ENCODE measurements around the gene FOXP1. TPM values are rescaled to one million over a fixed set of nuclear protein-coding genes. Genes with fewer than 3 reads are reported as not detected.

FOXP1 gene
- total and polyA plus RNA-seq, 2 donors (not counting 1 experiment from before 2014, with no cell fraction given): 91.1 to 508 TPM

DNA sequence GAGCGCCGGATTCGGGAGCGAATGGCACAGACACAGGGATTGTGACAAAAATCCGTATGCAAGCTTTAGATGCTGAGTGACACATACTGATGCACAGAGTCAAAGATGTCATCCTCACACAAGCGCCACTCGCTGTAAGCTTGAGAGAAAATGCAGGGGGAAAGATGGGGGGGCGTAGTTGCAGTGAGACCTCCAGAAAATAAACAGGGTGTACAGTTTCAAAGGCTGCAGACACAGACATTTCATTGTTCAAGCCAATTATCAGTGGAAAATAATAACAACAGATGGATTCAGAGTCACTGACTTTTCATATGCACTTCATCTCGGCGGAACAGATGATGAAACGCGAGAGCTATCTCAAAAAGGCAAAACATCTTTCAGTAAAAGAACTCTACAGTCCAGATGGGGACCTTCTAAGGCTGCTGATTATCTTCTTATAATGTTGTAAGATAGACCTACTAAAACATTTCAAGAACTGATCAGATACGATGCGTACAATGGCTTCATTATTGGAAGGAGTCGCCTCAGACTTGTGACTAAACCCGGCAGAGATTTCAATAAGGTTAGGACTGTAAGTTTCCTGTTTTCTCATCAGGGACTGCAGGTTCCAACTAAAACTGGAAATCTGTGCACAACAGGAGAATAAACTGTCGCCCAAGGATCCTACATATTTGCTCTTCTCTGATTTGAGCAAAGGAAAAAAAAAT, 275.4 kb downstream of the FOXP1 start:
- ChIA-PET CTCF (no interaction called here), POLR2A (interaction anchor here (0.7 kb wide), 1 partner anchor 10 kb away, joined by 6 read pairs; no protein-coding TSS in a partner anchor)
- Histone ChIP-seq H3K4me3 (ENCODE audit: control extremely low read depth in 1 of 5, extremely low read depth in 1 of 5, insufficient read depth in 1 of 5, low read depth in 2 of 5, low read length in 4 of 5) (no peak overlapping the region), H3K27ac (ENCODE audit: low read length in 2 of 2) (peak overlapping the region in 1 of 2 donors; percentile 32), H3K9ac (ENCODE audit: low read length) (no peak overlapping the region), H3K9me3 (ENCODE audit: control extremely low read depth in 1 of 3, control insufficient read depth in 2 of 3, insufficient read depth in 1 of 3, low read length in 2 of 3) (no peaks in the 10 kb centered on the region), H3K4me2 (replicated peaks; ENCODE audit: low read depth, low read length, poor library complexity, severe bottlenecking) (no peak overlapping the region), H4K20me1 (ENCODE audit: control insufficient read depth, insufficient read depth, low read length, poor library complexity, severe bottlenecking) (no peaks in the 10 kb centered on the region), H2AFZ (ENCODE audit: insufficient read depth, low read depth, low read length, poor library complexity, severe bottlenecking) (no peak overlapping the region), H3K27me3 (replicated peaks in 1 of 4; ENCODE audit: control extremely low read depth in 1 of 4, control insufficient read depth in 3 of 4, insufficient read depth in 4 of 4, low read length in 3 of 4) (no peaks in the 10 kb centered on the region), H3K36me3 (replicated peaks in 1 of 2; ENCODE audit: control extremely low read depth in 1 of 2, control insufficient read depth in 1 of 2, extremely low read depth in 1 of 2, insufficient read depth in 2 of 2, low read length in 1 of 2) (peaks cover 0 to 2% of the 10 kb centered on the region in 2 experiments), H3K79me2 (ENCODE audit: control insufficient read depth, insufficient read depth, low read length) (peaks cover 93% of the 10 kb centered on the region), H3K4me1 (ENCODE audit: control insufficient read depth in 2 of 2, insufficient read depth in 2 of 2, low read length in 2 of 2) (peaks cover 32 to 36% of the 10 kb centered on the region in 2 donors)
- intact Hi-C loops (cut with micrococcal nuclease): loop anchor here (5.0 to 10.0 kb wide), 4 partner anchors 49 to 753 kb away; no protein-coding TSS in a partner anchor
- TF ChIP-seq EZH2 (IDR thresholded peaks at IDR 0.05; ENCODE audit: borderline replicate concordance, insufficient read depth, low read depth, low read length, poor library complexity, severe bottlenecking): no peak
- TF ChIP-seq, protein P1, sequence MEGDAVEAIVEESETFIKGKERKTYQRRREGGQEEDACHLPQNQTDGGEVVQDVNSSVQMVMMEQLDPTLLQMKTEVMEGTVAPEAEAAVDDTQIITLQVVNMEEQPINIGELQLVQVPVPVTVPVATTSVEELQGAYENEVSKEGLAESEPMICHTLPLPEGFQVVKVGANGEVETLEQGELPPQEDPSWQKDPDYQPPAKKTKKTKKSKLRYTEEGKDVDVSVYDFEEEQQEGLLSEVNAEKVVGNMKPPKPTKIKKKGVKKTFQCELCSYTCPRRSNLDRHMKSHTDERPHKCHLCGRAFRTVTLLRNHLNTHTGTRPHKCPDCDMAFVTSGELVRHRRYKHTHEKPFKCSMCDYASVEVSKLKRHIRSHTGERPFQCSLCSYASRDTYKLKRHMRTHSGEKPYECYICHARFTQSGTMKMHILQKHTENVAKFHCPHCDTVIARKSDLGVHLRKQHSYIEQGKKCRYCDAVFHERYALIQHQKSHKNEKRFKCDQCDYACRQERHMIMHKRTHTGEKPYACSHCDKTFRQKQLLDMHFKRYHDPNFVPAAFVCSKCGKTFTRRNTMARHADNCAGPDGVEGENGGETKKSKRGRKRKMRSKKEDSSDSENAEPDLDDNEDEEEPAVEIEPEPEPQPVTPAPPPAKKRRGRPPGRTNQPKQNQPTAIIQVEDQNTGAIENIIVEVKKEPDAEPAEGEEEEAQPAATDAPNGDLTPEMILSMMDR (IDR thresholded peaks at IDR 0.05): no peak
- Mint-ChIP-seq H3K4me3 (no peak overlapping the region), H3K27ac (no peak overlapping the region), H3K27me3 (no peaks in the 10 kb centered on the region), H3K9me3 (ENCODE audit: insufficient read depth) (no peaks in the 10 kb centered on the region), H3K4me1 (peaks cover 62% of the 10 kb centered on the region)
- 89% methylated on average over 9 of the region's 17 CpGs for WGBS (ENCODE audit: insufficient coverage)
- DNase-seq: no peak
- ATAC-seq (ENCODE audit: low read depth): no peak

All from B cell (primary cell).